ENCODE data around the gene STAC. TPM values are rescaled to one million over a fixed set of nuclear protein-coding genes. Genes with fewer than 3 reads are reported as not detected.
"Not testable (repeated sequence)": the region's sequence is repeated elsewhere in the genome, so short reads cannot be mapped to it uniquely, and the experiment has no call there.

Gene STAC
- total RNA-seq, 1 donor from 2014 or later: 21.7 TPM

DNA sequence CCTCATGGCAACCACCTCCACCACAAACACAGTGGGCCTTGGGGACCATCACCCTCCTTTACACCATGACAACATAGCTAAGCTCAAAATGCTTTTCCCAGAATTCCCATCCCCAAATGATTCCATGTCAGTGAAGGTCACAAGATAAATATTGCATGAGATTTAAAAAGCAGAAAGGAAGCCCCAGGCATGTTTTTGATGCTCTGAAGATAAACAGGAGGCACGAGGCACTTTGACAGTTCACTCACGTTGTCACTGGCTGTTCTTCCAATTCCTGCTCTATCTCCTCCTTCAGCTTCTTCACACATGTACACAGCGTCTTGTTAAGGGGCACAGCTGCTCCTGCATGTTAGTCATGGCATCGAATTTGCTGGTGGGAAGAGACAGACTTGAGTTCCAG, 180.4 kb downstream of the STAC start:
- TF ChIP-seq, protein P1, sequence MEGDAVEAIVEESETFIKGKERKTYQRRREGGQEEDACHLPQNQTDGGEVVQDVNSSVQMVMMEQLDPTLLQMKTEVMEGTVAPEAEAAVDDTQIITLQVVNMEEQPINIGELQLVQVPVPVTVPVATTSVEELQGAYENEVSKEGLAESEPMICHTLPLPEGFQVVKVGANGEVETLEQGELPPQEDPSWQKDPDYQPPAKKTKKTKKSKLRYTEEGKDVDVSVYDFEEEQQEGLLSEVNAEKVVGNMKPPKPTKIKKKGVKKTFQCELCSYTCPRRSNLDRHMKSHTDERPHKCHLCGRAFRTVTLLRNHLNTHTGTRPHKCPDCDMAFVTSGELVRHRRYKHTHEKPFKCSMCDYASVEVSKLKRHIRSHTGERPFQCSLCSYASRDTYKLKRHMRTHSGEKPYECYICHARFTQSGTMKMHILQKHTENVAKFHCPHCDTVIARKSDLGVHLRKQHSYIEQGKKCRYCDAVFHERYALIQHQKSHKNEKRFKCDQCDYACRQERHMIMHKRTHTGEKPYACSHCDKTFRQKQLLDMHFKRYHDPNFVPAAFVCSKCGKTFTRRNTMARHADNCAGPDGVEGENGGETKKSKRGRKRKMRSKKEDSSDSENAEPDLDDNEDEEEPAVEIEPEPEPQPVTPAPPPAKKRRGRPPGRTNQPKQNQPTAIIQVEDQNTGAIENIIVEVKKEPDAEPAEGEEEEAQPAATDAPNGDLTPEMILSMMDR (conservative IDR thresholded peaks at IDR 0.05; ENCODE audit: low read depth, low read length): no peak
- no peak for DNase-seq (ENCODE audit: low read depth)
- H3K4me3 ChIP-seq (ENCODE audit: low read depth, low read length): no peak overlapping the region

DNA sequence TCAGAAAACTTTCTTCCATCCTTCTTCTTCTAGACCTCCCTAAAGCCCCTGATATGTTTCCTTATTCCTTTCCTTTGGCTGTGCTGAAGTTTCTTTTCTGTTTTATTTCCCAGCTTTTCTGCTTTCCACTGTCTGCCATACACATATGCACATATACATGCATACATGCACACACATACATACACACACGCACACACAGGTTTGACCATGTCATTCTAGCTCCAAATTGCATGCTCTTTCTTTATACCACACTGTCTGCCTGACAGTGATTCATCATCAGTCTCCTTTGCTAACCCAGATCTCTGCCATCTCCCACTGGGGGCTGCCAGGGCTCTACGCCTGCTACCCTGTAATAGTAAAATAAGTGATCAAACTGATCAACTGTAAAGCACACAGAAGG, 181.3 kb downstream of the STAC start:
- no peak overlapping the region for H3K4me3 ChIP-seq (ENCODE audit: low read depth, low read length)
- no peak for DNase-seq (ENCODE audit: low read depth)
- TF ChIP-seq, protein P1 (conservative IDR thresholded peaks at IDR 0.05; ENCODE audit: low read depth, low read length): no peak

DNA sequence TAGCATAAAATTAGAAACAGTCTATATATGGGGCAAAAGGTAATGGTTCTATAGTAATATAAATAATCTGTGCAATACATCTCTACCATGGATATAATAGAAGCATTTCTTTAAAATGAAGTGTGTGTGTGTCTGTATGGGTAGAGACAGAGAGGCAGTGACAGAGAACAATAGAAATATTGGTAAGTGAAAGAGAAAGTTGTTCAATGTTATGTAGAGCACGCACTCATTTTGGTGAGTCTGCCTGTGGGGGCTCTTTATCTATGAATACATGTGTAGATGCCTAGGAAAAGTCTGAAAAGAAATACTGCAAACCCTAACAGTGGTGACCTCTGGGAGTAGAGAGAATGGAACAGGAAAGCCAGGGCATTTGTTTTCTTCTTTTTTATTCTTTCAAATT, 182.6 kb downstream of the STAC start:
- no peak for DNase-seq (ENCODE audit: low read depth)
- no peak overlapping the region for H3K4me3 ChIP-seq (ENCODE audit: low read depth, low read length)
- TF ChIP-seq, protein P1 (conservative IDR thresholded peaks at IDR 0.05; ENCODE audit: low read depth, low read length): no peak

DNA sequence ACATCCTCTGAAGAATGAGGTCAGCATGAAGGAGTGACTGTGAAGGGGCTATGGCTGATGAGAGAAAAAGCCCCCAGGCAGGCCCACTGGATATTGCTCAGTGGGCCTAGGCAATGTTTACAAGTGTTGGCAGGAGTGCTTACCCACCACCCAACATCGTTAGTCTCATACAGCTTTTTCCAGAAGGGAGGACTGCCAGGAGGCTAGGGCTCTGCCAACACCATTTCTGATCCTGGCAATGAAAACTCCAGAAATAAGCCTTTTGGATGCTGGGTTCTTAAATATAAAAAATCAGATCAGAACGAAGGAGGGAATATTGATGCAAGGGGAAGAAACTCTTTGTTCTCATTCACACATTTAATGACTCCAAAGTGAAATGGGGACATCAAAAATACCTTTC, 194.9 kb downstream of the STAC start:
- H3K4me3 ChIP-seq (ENCODE audit: low read depth, low read length): no peak overlapping the region
- TF ChIP-seq, protein P1 (conservative IDR thresholded peaks at IDR 0.05; ENCODE audit: low read depth, low read length): no peak
- DNase-seq (ENCODE audit: low read depth): no peak

DNA sequence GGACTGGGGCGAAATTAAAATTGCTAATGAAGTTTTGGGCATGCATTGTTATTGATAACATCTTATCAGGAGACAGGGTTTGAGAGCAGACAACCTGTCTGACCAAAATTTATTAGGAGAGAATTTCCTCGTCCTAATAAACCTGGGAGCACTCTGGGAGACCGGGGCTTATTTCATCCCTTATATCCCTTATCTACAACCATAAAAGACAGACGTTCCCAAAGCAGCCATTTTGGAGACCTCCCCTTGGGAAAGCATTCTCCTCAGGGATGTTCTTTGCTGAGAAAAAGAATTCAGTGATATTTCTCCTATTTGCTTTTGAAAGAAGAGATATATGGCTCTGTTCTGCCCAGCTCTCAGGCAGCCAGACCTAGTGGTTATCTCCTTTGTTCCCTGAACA, 198.1 kb downstream of the STAC start:
- not testable (repeated sequence) for H3K4me3 ChIP-seq (ENCODE audit: low read depth, low read length); DNase-seq (ENCODE audit: low read depth)

DNA sequence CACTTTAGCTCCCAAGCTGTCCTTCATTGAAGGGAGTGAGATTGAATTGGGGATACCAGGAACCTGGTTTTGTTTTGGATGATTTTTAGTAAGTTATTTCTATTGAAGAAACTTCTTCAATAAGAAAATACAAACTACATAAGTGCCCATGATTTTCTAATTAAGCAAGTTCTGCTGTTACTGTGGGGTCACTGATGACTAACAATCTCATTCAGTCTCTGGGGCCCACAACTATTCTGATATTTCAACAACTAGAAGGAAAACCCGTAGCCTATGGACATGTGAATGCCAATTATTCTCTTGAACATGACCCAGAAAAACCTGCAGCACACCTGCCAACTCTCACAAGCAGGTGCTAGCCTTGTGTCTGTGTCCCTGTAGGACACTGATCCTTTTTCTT, 199.4 kb downstream of the STAC start:
- DNase-seq (ENCODE audit: low read depth): no peak
- no peak overlapping the region for H3K4me3 ChIP-seq (ENCODE audit: low read depth, low read length)
- TF ChIP-seq, protein P1 (conservative IDR thresholded peaks at IDR 0.05; ENCODE audit: low read depth, low read length): no peak

DNA sequence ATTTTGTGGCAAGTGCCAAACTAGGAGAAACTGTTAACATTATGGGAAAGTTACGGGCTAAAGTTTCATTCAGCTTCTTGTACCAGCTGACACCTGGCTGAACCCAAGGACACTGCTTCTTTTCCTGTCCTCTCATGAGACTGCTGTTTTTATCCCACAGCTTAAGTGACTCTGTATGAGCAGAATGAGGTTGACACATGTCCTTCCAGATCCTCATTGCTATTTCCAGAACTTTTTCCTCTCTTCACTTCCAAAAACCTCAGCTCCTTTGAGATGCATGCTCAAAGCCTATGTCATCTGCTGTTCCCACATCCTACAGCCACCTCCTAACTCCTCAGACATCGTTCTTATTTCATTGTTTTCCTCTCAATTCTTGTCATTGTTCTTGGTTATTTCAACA, 200.4 kb downstream of the STAC start:
- no peak for DNase-seq (ENCODE audit: low read depth)
- TF ChIP-seq, protein P1 (conservative IDR thresholded peaks at IDR 0.05; ENCODE audit: low read depth, low read length): no peak
- H3K4me3 ChIP-seq (ENCODE audit: low read depth, low read length): no peak overlapping the region

DNA sequence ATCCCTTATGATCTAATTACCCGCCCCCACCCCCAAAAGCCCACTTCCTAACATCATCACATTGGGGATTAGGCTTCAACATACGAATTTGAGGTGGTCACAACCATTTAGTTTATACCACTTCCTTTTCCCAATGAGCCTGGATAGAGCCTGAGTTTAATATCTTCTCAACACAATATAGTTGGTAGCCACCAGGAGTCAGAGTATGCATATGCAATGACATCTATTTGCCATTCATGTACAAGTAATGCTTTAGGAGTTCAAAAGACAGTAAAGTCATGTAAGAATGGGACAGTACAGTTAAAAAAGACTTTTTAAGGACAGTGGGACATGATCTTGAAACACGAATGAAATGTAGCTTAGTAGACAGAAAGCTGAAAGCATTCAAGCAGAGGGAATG, 211.7 kb downstream of the STAC start:
- peak; percentile 10 for DNase-seq (ENCODE audit: low read depth)
- TF ChIP-seq, protein P1 (conservative IDR thresholded peaks at IDR 0.05; ENCODE audit: low read depth, low read length): peak; percentile 36
- H3K4me3 ChIP-seq (ENCODE audit: low read depth, low read length): no peak overlapping the region
